Right lobe of liver (tissue), 4 donors: ENCODE data around the gene IFIT5.

Experiments used
- POLR2A ChIP-seq: fragments of 450-650 bp; IDR thresholded peaks from one replicate; pipeline ENCODE4 v1.6.1; 2017; ENCODE audit warnings: antibody characterized with exemption, mild to moderate bottlenecking
- TF ChIP-seq, protein P1 (sequence below), 4 donors: fragments of 200-600 bp in 3 of 4; fragments of 450-650 bp in 1 of 4; IDR thresholded peaks; one replicate each; pipeline versions ENCODE4 v1.5.1 to v1.8.0; 2016 to 2022; ENCODE audit warnings: antibody characterized with exemption in 4 of 4, mild to moderate bottlenecking in 2 of 4
- donor health status: DM: no; HTN: no; CAD: no.
- donor health status: DM: no; HTN: no; CAD: no.
- donor health status: DM: no; HTN: yes; CAD: no.

DNA sequence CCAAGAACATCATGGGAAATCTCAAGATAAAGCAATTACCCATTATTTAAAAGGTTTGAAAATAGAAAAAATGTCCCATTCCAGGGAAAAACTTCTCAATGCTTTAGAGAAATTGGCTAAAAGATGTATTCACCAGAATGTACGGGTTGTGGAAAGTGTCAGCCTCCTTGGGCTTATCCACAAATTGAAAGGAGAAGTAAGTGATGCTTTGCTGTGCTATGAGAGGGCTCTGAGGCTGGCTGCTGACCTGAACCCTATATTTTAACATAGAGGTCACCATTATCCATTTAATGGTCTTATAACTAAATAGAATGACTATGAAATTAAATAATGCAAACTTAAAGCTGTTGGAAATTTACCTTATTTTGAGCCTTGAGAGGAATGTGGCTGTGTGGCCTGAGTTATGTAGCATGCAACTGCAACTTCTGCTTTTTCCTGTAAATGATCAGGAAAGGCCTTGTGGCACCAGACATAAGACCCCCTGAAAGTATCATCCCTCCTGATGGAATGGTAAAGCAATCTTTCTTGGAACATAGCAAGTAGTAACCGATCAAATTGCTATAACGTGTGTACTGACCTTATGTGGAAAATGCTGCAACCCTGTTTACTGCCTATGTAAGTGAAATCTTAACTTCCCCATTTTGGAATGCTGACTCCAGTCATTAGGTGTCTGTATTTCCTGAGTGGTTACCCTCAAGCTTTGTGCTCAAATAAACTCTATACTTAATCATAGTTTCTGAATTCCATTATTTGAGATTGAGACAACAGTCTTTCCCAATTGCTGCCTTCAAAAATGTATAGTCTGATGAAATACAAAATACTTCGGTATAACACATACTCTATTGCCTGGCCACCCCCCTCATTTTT, 29.7 kb upstream of the IFIT5 start:
- TF ChIP-seq, protein P1, sequence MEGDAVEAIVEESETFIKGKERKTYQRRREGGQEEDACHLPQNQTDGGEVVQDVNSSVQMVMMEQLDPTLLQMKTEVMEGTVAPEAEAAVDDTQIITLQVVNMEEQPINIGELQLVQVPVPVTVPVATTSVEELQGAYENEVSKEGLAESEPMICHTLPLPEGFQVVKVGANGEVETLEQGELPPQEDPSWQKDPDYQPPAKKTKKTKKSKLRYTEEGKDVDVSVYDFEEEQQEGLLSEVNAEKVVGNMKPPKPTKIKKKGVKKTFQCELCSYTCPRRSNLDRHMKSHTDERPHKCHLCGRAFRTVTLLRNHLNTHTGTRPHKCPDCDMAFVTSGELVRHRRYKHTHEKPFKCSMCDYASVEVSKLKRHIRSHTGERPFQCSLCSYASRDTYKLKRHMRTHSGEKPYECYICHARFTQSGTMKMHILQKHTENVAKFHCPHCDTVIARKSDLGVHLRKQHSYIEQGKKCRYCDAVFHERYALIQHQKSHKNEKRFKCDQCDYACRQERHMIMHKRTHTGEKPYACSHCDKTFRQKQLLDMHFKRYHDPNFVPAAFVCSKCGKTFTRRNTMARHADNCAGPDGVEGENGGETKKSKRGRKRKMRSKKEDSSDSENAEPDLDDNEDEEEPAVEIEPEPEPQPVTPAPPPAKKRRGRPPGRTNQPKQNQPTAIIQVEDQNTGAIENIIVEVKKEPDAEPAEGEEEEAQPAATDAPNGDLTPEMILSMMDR (IDR thresholded peaks at IDR 0.05): no peak
- TF ChIP-seq POLR2A: no peak
